Stimulated activated CD8-positive, alpha-beta memory T cell treated with anti-CD3 and anti-CD28 coated beads, Interleukin-7, amount 100 ng/mL, for 48 hours (primary cell): ENCODE measurements around the gene ODAD2.

Experiments used
- DNase-seq, 2 donors: peaks; one replicate each; pipeline ENCODE4 v3.0.0-alpha.2; 2020; ENCODE audit warnings: low read depth in 1 of 2; ENCODE audit errors: extremely low read depth in 1 of 2

The ODAD2 gene

GRCh38 chr10:27779462-27780015 is 219.3 kb downstream of the ODAD2 start:
- no peak for DNase-seq

GRCh38 chr10:27774831-27775230 is 224.0 kb downstream of the ODAD2 start:
- no peak for DNase-seq

GRCh38 chr10:27771231-27771630 is 227.6 kb downstream of the ODAD2 start:
- peak; percentile 30 to 43 for DNase-seq

GRCh38 chr10:27770181-27770580 is 228.7 kb downstream of the ODAD2 start:
- DNase-seq, result no peak
